Activated T-cell treated with anti-CD3 and anti-CD28 coated beads for 4 hours (primary cell): ENCODE results near the gene ACTL10.
"Not testable (repeated sequence)": the region's sequence is repeated elsewhere in the genome, so short reads cannot be mapped to it uniquely, and the experiment has no call there.

Experiments
- DNase-seq: peaks from one replicate; pipeline ENCODE4 v3.0.0-alpha.2; 2020

ACTL10 gene

DNA sequence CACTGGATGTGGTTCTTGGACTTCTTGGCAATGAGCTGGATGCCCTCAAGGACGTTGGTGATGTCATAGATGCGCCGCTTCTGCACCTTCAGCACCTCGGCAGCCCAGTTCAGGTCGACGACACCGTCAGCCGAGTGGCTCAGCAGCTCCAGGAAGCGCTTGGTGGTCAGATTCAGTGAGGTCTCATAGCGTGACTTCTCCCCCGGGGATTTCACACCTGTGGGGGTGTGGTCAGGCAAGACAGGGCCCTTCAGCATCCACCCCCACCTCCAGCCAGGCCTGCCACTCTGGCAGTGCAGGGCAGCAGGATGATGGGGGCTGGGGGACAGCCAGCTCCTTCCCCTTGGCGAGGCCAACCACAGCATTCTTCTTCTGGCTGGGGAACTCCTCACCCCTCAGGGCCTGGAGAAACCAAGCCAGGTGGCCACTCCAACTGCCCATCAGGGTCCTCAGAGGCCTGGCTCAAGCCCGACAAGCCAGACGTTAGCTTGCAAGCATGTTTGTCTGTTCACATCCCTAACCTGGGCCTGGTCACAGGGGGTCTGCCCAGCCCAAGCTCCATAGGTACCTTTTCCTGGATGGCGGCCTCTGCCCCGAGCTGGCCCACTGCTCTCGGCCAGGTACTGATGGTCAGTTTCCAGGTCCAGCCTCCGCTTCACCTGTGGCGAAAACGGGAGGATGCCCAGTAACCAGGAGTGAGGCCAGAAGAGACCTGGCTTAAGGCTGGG, 13.2 kb downstream of the ACTL10 start:
- no peak for DNase-seq

DNA sequence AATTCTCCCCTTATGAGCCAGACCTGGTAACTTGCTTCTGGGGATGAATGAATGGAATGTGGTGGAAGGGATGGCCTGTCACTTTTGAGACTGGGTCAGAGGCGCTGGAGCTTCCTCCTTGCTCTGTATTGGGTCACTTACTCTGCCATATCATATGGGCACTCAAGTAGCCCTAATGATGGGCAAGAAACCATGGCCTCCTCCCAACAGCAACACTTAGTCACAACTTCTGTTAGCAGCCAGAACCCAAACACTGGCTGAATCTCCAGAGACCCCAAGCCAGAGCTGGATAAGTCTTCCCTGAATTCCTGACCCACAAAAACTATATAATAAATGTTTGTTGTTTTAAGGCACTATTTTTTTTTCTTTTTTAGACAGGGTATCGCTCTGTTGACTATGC, 13.9 kb downstream of the ACTL10 start:
- DNase-seq: no peak

DNA sequence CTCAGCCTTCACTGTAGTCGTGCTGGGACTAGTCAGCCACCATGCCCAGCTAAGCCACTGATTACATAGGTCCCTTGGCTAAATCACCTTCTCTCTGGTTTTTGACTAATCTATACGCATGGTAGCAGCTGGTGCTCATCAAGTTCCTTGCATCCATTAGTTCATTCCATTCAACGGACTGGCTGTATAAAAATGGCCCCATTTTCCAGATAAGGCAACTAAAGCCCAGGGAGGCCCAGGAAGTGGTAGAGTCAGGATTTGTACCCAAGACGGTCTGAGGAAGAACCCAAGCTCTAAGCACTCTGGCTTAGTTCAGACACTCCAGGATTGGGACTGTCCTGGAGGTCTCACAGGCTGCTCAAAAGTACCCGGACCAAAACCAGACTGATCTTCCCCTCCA, 14.5 kb downstream of the ACTL10 start:
- no peak for DNase-seq

DNA sequence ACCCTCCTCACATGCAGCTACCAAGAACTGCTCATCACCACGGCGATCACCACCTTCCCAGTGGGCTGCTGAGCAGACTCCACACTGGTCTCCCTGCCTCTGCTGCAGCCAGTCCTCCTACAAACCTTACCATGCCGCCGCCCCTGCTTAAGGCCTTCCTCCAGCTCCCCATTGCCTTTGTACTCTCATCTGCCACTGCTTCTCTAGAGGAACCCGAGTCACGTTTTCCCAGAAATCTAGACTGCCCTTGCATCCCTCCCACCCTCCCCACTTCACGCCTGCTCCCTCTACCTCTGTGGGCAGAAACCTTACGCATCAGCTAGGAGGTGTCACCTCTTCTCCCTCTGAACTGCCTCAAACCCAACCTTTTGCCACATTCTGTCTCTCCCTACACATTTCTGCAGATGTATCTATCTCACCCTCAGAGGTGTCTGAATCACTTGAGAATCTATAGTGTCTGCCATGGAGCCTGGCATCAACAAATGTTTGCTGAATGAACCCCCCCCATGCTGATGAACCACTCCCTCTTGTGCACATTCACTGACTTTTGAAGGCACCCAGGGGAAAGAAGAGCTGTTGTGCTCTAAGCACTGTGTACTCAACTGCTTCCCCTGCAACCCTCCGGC, 15.1 kb downstream of the ACTL10 start:
- DNase-seq: no peak

DNA sequence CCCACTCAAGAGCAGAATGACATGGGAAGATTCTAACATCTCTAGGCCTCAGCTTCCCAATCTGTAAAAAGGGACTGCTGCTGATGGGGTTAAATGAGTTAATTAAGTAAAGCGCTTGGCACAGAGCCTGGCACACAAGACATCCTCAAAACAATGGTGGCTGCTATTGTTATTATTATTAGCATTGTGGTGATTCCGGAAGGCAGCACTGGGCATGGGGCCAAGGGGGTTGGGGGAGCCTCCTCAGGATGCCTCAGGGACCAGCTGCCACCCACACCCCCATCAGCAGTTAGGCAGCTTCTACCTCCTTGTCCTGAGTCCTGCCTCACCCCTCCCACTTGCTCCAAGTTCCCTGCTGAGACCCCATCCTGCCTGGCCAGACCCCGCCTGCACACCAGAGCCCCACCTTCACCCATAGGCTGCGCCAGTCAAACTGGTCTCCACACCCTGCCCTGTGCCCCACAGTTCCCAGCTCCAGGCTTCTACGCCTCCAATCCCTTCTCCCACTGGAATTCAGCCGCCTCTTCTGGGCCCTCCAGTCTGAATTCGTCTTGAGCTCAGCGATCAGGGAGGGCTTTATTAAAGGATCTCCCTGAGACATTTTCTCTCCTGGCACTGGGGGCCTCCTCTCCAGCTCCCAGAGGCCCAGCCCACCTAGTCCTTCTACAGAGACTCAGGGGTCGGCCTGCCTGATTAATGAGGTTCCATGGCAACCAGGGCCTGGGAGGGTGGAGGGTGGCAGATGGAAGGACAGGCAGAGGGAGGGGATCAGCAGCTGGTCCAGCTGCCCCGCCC, 18.0 kb downstream of the ACTL10 start:
- no peak for DNase-seq

DNA sequence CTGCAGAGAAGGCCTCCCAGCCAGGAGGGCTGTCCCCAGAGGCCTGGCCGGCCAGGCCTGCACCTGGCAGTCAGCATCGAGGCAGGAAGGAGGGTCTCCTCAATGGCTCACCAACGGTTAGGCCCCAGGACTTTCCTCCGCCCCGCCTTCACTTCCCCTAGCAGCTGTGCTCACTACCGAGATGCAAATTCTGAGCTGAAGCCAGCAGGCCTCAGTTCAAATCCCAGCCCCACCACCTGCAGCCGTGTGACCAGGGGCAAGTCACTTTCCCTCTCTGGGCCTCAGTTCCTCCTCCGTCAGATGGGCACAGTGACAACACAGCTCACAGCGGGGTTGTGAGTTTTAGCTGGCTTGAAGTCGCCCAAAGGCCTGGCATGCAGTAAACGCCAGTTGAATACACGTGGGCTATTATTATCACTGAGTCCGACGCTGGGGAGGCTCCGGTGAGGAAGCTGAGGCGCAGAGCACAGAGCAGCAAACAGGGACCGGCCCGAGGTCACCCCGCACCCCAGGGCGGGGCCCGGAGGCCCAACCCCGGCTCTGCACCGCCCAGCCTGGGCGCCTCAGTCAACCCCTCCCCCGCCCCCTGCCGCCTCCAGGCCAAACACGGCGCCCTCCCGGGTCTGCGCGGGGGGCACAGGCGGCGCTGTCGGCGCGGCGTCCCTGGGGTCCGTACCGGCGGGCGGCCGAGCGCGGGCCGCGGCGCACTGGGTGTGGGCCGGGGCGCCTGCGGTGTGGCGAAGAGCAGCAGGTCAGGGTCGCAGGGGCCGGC, 18.8 kb downstream of the ACTL10 start:
- DNase-seq: no peak

DNA sequence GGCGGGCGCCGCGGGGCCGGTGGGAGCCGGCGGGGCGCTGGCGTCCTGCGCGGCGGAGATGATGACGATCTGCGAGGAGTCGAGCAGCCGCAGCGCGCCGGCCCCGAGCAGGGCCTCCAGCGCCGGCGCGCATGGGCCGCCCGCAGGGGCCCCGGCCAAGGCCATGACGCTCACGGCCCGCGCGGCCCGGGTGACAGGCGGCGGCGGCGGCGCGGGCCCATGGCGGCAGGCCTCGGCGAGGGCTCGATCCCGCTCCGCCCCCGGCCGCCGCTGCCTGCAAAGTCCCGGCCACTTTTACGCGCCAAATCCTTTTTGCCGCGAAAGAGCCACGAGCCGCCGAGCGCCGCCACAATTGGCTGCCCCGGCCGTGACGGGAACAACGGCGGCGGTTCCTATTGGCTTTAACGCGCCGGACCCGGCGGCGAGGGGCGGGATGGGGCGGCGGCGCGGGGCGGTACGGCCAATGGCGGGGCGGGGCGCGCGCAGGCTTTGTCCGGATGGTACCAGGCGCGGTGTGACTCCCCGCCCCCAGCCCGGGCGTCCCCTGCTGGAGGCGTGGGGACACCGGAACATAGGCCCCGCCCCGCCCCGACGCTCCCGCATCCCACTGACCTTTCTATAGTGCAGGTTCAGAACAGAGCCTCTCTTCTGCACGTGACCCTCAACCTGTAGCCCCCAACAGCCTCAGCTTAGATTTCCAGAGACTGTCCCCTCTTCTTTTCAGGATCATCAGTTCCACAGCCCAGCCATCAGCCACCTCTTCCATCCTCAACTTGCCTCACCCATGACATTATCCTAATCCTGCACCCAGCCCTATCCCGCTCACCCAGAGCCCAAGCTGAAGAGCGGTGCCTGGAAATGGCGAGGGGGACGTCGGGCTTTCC, 19.6 kb downstream of the ACTL10 start, which contains the start of gene E2F1:
Gene E2F1 (minus strand): TSS at position 286 of the 884 bp plus-strand sequence. CDS start 121 bp downstream, at position 165.
- DNase-seq: peak; percentile 90

DNA sequence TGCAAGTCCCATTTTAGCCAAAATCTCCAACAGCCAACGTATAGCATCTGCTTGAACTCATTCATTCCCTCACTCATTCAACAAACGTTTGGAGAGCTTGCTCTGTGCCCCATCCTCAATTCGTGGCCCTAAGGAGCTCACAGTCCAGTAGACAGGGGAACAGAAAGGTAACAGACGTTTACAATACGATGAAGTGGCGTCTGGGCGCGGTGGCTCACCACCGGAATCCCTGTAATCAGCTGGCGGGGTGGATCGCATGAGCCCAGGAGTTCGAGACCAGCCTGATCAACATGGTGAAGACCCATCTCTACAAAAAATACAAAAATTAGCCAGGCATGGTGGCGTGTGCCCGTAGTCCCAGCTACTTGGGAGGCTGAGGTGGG, 20.2 kb downstream of the ACTL10 start:
- DNase-seq: no peak

DNA sequence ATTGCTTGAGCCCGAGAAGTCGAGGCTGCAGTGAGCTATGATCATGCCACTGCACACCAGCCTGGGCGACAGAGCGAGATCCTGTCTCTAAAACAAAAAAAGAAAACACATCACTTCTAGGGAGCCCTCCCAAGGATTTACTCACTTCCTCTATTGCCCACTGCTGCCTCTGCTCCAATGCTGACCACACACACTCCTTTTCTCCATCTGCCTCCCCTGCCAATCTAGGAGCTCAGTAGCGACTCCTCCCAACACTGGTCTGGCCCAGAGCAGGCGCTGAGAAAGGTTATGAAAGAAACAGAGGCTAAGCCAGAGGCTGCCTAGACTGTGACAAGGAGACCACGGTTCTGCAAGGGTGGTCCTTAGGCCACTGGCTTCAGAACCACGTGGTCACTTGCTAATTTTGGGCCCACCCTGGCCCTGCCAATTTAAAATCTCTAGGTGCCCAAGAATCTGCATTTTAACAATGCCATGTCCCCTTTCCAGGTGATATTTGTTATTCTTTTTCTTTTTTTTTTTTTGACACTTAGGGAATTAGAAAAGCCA, 20.7 kb downstream of the ACTL10 start:
- DNase-seq: no peak

DNA sequence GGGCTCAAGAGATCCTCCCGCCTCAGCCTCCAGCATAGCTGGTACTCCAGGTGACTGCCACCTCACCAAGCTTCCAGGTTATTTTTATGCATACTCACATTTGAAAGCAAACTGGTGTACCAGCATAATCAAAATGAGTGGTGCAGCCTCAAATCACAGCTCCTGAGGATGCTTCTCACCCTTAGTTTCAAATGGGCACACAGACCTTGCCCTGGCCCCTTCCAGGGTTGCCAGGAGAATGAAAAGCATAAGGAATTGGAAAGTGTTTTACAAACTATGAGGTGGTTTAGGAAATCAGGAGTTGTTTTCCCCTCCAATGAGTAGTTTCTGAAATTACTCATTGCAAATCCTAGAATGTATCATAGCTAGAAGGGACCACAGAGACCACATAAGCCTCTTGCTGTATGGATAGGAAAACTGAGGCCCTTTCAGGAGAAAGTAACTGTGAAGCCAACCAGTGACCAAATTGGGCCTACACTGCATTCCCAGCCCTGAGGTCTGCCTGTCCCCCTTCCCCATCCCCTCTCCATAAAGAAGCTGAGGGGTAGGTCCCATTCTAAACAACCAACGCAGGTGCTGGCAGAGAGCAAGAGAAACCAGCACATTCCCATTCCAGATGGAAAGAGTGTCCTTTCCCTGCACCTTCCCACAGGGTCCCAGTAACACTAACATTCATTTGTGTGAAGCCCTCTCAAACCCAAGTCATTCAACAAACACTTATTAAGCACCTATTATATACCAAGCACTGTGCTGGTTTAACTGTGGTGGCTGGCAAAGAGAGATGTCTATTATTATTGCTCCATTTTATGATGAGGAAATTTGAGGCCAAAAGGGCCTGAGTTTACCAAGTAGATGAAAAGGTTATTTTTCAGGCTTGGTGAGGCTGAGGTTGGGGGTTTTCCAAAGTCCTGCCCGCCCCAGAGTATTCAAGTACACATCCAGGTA, 21.5 kb downstream of the ACTL10 start:
- DNase-seq: no peak

DNA sequence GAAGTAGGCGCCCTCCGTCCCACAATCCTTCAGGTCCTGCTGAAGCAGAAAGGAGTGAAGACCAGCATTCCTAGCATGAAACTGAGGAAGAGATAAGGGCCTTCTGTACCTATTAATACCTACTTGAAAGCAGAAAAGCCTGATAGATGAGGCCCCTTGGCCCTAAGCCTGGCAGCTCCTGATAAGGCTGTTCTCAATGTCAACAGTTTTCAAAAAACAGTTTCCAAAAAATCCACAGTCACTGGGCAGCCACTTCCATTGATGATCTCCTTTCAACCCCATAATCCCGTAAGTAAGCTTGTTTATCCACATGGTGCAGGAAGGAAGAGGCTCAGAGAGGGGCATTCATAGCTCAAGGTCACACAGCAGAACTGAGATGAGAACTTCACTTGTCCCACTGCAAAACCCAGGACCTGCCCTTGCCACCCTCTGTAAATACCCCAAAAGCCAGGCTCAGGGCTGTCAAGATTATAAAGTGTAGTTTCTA, 22.2 kb downstream of the ACTL10 start:
- DNase-seq: no peak

DNA sequence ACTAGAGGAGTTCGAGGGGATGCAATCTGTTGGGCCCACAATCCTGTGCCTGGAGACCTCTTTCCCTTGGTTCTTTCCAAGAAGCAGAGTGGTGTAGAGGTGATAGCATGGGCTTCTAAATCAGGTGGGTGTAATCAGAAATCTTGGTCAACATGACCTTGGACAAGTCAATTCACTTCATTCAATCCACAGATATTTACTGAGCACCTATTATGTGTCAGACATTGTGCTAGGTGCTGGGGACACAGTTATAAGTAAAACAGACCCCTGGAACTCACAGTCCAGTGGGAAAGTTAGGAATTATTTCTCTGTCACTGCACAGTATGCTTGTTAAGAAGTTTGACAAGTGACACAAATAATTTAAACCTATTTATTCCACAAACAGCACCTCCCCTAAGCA, 22.8 kb downstream of the ACTL10 start:
- no peak for DNase-seq

DNA sequence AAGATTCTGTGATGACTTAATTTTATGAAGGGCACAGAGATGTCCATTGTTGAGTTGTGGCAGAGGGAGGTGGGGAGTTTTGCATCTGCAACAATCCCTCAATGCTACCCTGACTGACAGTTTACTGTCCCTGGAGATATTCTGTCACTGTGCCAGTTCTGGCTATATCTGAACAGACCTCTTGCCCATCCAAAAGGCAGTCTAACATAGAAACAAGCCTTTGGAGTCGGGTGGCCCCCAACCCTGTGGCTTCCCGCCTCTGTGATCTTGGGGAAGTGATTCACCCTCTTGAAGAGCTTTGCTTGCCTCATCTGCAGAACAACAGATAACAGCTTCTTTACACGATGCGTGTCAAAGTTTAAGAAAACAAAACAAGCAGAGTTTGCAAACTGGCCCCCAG, 23.2 kb downstream of the ACTL10 start:
- peak; percentile 33 for DNase-seq

DNA sequence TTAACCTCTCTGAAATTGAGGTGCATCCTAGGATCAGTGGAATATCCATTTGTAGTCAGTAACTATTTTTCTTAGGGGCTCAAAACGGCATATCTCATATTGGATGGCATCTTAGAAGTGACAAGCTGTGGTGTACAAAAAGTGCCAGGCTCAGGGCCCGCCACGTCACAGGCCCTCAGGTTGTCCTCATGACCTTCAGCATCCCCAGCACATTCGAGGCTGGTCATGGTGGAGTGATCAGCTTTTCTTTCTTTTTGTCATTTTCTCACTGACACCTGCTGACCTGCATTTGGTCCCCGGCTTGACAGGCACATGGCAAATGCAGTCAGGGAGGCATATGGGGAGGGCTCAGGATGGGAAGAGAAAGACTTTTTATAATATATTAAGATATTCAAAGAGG, 26.5 kb downstream of the ACTL10 start:
- no peak for DNase-seq

DNA sequence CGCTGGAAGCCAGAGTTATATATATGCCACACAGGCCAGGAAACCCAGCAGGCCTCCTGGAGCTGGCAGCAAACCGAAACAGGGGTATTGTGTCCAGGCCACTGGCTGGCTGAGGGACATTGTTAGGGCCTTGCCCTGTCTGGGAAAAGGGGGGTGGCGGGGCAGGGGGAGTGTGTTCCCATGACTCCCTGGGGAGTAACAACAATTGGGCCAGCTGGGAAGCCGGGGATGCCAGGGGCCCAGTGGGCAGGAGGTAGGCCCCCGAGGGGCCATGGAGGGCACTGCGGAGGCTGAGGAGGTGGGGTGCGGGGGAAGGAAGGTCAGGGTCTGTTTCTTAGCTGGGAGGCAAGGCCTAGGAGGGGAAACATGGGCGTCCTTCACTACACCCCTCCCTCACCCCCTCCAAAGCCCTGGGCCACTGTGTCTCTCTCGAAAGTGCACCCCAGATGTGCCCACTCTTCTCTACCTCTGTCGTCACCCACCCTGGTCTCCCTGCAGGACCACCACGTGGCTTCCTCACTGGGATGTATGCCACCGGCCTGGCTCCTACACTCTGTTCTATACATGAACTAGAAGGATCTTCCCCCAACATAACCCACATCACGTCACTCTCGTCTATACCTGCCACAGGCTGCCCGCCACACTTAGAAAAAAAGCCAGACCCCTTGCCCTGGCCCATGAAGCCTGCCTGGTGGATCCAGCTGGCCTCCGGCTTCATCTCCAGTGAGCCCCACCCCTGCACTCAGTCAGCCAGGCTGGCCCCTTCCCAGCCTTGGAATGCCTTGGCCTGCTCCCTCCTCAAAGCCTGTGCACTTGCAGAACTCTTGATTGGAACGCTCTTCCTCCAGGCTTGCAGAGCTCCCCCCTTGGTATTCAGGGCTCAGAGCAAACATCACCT, 27.2 kb downstream of the ACTL10 start:
- DNase-seq: no peak

DNA sequence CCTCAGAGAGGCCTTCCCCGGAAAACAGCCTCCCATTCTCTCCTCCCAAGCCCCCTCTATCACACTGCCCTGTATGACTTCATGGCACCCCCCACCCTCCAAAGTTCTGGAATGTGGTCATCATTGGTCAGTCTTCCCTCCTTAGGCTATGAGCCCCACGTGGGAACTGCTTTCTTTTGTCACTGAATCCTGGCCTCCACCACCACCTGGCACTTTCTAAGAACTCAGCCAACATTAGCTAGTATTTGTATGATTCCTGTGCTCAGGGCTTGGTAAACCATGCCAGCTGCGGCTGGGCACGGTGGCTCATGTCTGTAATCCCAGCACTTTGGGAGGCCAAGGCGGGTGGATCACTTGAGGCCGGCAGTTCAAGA, 27.9 kb downstream of the ACTL10 start:
- DNase-seq: no peak

DNA sequence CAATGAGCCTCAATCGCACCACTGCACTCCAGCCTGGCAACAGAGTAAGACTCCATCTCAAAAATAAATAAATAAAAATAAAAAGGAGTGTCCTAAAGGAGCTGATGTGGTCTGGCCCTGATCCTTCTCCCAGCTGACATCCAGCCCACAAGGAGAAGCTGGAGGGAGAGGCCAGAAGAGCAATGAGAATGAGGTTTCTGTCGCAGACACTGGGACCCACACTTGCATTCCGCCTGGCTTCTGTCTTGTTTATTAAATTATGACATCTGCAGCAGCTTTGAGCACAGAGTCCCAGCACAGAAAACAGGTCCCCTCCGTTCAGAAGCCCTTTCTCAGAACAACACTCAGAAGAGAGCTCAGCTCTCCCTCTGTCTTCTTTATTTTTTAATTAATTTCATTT, 29.7 kb downstream of the ACTL10 start:
- DNase-seq: no peak

DNA sequence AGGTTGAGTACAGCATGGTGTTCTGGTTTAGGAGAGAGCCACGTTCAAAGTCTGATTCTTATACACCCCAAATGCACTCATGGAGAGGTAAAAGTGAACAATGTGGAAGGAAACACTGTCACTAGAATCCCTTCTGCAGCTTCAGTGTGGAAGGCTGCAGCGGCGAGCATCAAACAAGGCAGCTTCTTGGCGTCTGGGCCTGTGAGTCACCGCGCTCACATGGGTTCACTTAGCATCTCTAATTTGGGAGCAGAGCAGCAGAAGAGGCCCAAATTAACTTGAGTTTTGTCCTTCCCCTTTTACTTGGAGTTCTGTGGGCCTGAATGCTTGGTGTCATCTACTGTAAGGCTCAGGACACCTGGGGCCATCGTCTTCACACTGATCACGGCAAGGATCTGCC, 30.4 kb downstream of the ACTL10 start:
- DNase-seq: no peak

DNA sequence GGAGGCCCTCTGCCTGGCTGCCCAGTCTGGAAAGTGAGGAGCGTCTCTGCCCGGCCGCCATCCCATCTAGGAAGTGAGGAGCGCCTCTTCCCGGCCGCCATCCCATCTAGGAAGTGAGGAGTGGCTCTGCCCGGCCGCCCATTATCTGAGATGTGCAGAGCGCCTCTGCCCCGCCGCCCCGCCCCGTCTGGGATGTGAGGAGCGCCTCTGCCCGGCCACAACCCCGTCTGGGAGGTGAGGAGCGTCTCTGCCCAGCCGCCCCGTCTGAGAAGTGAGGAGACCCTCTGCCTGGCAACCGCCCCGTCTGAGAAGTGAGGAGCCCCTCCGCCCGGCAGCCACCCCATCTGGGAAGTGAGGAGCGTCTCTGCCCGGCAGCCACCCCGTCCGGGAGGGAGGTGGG, 32.2 kb downstream of the ACTL10 start:
- DNase-seq: not testable (repeated sequence)
